Measurements from ENCODE around the gene KLHL17. TPM values are rescaled to one million over a fixed set of nuclear protein-coding genes. Genes with fewer than 3 reads are reported as not detected.

The KLHL17 gene
- polyA plus RNA-seq, 3 donors = 7.7 to 14.0 (median 13.6) TPM

GRCh38 chr1:962381-963300 is 2.3 kb downstream of the KLHL17 start:
- DNase-seq (ENCODE audit: extremely low read depth in 1 of 11, low read depth in 9 of 11, low spot score in 4 of 11) = no peak

- no peak for DNase-seq (ENCODE audit: extremely low read depth in 1 of 11, low read depth in 9 of 11, low spot score in 4 of 11)
These were observed 2.9 kb downstream of the KLHL17 start for GRCh38 chr1:963301-963651.

- DNase-seq (ENCODE audit: extremely low read depth in 1 of 11, low read depth in 9 of 11, low spot score in 4 of 11) = no peak
These were observed 3.6 kb downstream of the KLHL17 start for GRCh38 chr1:963746-964525.

- no peak for DNase-seq (ENCODE audit: extremely low read depth in 1 of 11, low read depth in 9 of 11, low spot score in 4 of 11)
These were observed 4.5 kb downstream of the KLHL17 start for GRCh38 chr1:964691-965525.

GRCh38 chr1:965526-966134 is 5.2 kb downstream of the KLHL17 start:
- no peak for DNase-seq (ENCODE audit: extremely low read depth in 1 of 11, low read depth in 9 of 11, low spot score in 4 of 11)

GRCh38 chr1:966135-966703 is 5.8 kb downstream of the KLHL17 start, which contains the start of gene PLEKHN1:
TSS of gene PLEKHN1 (plus strand) at chr1:966482. CDS start at chr1:966532, 50 bp downstream.
- no peak for DNase-seq (ENCODE audit: extremely low read depth in 1 of 11, low read depth in 9 of 11, low spot score in 4 of 11)

GRCh38 chr1:966704-967300 is 6.4 kb downstream of the KLHL17 start:
- DNase-seq (ENCODE audit: extremely low read depth in 1 of 11, low read depth in 9 of 11, low spot score in 4 of 11) = no peak

GRCh38 chr1:967466-968343 is 7.3 kb downstream of the KLHL17 start:
- DNase-seq (ENCODE audit: extremely low read depth in 1 of 11, low read depth in 9 of 11, low spot score in 4 of 11) = no peak

GRCh38 chr1:969260-969855 is 9.0 kb downstream of the KLHL17 start:
- no peak for DNase-seq (ENCODE audit: extremely low read depth in 1 of 11, low read depth in 9 of 11, low spot score in 4 of 11)

- no peak for DNase-seq (ENCODE audit: extremely low read depth in 1 of 11, low read depth in 9 of 11, low spot score in 4 of 11)
These were observed 10.0 kb downstream of the KLHL17 start for GRCh38 chr1:970242-970972.

- no peak for DNase-seq (ENCODE audit: extremely low read depth in 1 of 11, low read depth in 9 of 11, low spot score in 4 of 11)
These were observed 10.8 kb downstream of the KLHL17 start for GRCh38 chr1:970973-971730.

GRCh38 chr1:971751-972506 is 11.5 kb downstream of the KLHL17 start:
- DNase-seq (ENCODE audit: extremely low read depth in 1 of 11, low read depth in 9 of 11, low spot score in 4 of 11) = no peak

- no peak for DNase-seq (ENCODE audit: extremely low read depth in 1 of 11, low read depth in 9 of 11, low spot score in 4 of 11)
These were observed 12.5 kb downstream of the KLHL17 start for GRCh38 chr1:972726-973458.

All from renal cortex interstitium (tissue), 11 donors.